NAMALWA (cell line): ENCODE results near the gene ALPL.
"Not testable (repeated sequence)": the region's sequence is repeated elsewhere in the genome, so short reads cannot be mapped to it uniquely, and the experiment has no call there.

Experiments
- DNase-seq: peaks from one replicate; pipeline ENCODE4 v3.0.0-alpha.2; 2015; ENCODE audit warnings: low spot score

ALPL gene

DNA sequence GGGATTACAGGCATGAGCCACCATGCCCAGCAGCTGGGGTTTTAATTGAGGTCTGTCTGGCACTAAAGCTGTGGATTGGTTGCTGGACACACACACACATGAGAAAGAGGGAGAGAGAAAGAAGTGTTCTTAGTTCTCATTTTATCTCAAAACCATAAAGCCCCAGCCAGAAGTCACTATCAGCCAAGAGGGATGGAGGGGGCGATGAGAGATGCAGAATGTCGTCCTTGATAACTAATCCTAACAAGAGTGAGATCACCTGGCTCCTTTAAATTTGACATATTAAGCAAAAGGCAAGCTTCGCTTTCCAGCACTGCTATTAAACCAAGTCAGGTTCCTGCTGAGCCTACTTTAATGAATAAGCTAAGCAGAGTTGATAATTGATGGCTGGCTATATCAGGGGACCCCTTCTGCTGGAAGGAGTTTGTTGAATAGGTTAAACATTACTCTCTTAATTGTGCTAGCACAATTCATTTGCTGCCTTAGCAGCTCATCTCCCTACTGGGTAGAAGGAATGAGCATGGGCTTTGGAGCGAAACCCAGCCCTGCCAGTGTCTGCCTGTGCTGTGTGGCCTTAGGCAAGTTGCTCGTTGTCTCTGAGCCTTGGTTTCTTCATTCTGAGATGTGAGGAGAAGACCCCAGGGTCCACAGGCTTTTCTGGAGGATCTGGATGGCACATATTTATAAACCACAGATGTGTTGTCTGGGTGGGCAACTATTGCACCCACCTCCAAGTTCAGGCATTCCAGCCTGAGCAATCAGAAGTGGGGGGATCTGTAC, 50.8 kb downstream of the ALPL start:
- no peak for DNase-seq

DNA sequence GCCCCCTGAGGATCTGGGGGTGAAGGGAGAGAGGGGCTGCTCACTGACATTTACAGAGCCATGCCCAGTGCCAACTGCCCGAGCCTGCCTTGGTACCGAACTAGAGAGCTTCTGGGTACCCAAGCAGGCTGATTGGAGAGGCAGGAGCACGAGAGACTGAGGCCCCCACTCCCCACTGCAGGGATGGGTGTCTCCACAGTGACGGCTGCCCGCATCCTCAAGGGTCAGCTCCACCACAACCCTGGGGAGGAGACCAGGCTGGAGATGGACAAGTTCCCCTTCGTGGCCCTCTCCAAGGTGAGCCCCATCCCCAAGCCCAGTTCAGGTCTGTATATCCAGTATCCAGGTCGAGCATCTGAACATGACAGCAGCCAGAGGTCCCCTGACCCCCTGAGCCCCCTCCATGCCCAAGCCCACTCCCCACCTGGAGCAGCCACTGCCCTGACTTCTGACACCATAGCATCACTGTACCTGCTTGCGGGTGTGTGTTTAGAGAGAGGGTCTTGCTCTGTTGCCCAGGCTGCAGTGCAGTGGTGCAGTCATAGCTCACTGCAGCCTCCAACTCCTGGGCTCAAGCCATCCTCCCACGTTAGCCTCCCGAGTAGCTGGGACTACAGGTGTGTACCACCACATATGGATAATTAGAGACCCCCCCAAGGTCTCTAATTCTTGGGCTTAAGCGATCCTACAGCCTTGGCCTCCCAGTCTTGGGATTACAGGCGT, 51.9 kb downstream of the ALPL start:
- DNase-seq, result no peak

DNA sequence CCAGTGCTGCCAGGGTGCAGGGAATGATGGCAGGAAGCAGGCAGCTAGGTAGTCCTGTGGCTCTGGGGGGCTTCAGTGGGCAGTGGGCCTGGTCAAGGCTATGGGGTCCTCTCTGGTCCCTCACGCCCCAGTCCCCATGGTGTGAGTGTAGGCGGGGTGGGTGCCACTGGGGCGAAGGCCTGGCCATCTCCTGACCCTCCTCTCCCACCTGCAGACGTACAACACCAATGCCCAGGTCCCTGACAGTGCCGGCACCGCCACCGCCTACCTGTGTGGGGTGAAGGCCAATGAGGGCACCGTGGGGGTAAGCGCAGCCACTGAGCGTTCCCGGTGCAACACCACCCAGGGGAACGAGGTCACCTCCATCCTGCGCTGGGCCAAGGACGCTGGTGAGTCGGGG, 53.7 kb downstream of the ALPL start:
- no peak for DNase-seq

DNA sequence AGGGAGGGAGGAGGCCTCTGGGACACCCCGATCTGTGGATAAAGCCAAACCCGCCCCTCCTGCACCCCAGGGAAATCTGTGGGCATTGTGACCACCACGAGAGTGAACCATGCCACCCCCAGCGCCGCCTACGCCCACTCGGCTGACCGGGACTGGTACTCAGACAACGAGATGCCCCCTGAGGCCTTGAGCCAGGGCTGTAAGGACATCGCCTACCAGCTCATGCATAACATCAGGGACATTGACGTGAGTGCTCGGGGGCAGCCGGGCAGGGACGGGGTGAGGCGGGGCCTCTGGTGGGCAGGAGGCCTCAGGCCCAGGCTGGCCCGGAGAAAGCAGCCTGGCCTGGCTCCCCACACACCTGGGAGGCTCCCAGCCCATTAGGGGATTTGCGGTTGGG, 54.7 kb downstream of the ALPL start:
- DNase-seq, result no peak

DNA sequence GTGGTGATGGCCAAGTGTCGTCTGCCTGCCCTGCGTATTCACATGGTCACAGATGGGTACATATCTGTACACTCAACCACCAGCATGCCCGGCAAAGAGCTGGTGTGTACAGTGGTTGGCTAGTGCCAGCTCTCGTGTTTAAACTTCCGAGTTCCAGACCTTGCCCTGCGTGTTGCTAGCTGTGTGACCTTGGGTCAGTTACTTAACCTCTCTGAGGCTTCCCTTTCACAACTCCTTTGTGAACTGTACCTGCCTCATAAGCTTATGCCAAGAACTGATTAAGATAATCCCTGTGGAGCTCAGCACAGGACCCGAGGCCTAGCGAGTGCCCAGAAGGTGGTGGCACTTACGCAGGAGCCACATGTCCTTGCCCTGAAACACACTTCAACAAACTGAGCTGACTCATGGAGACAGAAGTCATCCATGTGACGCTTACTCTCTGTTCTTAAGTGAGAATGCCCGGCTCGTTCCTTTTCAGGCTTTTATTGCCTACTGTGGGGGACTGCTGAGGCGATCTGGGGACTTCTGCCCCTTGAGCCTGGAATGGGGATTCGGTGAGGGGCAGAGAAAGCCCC, 55.4 kb downstream of the ALPL start:
- DNase-seq, result no peak

DNA sequence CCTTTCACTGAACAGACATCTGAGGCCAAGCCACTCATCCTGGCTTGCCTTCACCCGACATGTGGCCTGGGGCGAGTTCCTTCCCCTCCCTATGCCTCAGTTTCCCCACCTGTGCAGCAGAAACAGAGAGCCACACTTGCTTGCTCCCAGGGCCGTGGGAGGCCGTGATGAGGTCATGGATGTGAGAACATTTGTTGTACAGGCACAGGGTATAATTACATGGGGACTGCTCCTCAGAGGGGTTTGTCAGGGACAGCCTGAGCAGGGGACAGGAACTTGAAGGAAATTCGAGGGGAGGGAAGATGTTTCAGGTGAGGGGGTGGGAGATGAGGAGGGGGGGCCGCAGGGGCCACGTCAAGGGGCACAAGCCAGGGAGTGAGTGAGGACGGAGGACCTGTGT, 56.1 kb downstream of the ALPL start:
- no peak for DNase-seq

DNA sequence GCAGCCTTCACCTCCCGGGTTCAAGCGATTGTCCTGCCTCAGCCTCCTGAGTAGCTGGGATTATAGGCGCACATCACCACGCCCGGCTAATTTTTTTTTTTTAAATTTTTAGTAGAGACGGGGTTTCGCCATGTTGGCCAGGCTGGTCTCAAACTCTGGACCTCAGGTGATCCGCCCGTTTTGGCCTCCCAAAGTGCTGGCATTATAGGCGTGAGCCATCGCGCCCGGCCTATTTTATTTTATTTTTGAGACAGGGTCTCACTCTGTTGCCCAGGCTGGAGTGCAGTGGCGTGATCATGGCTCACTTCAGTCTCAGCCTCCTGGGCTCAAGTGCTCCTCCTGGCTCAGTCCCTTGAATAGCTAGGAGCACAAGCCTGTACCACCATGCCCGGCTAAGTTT, 57.1 kb downstream of the ALPL start:
- not testable (repeated sequence) for DNase-seq

DNA sequence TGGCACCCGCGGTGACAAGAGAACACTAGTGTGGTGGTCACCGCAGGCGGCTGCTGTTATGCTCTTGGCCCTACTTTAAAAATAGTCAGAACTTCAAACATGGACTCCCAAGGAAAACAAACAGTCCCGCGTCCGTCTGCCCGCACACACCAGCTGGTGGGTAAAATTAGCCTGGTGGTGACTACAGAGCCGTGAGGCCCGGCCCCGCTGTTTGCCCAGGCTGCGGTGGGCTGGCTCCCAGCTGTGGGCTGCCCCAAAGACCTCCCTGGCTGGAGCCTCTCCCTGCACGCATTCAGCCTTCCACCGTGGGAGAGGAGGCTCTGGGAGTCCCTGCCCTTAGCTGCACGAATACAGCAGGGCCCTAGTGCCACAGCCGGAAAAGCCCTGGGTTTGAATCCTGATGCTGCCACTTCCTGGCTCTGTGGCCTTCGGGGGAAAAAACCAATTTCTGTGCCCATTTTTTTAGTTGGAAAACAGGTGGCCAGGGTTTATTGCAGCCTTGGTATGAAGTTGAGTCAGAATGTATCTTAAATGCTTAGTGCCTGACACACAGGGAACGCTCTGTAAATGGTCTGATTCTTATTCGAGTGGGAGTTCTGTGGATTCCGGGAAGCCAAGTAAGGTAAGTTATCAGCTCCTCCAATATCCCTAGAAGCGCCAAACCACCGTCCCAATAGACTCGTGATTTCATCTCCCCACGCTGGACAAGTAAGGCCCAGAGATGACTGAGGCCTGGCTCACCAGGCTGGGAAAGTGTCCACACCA, 58.2 kb downstream of the ALPL start:
- no peak for DNase-seq

DNA sequence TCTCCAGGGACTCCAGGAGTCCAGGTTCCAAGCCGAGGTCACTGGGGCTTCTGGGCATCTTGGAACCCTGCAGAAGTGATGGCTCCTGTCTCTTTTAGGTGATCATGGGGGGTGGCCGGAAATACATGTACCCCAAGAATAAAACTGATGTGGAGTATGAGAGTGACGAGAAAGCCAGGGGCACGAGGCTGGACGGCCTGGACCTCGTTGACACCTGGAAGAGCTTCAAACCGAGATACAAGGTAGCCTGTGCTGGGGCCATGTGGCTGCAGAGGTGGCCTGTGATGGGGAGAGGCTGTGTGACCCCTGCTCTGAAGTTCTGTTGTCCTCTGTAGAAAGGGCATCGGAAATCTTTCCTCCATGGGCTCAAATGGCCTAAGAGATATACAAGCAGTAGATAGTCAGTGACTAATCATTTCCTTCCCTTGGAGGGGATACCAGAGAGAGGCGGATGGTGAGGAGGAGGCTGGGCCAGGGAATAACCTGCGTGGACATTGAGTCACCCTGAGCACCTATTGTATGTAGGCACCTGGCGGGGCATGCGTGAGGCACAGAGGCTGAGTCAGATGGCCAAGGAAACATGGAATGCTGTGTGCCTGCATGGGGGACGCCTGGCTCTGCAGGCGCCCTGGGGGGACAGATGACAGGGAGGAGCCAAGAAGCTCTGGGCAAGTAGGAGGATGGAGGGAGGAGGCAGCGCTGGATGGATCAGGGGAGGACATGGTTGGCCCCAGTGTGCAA, 59.0 kb downstream of the ALPL start:
- DNase-seq, result no peak

DNA sequence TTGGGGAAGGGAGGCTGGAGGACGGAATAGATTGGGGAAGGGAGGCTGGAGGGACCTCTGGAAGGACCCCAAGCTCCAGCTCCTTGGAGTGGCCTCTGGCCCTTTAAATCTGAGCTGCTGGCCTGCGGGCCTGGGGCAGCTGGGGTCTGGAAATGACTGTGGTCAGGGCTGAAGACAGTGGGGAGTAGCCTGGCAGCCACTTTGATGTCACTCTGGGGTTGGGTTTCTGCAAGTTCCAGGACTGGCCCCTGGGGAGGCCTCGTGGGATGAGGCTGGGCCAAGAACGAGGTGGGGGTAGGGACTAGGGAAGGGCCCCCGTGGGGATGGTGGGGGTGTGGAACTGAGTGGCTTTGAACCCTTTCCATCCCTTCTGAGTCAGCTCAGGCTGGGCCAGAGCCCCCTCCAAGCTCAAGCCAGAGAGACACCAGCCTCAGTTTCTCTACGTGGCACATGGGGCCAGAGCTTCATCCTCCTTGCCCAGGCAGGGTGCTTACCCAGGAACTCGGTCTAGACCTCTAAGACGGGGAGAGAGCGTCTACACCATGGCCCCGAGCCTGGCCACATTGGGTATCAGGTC, 59.7 kb downstream of the ALPL start:
- no peak for DNase-seq

DNA sequence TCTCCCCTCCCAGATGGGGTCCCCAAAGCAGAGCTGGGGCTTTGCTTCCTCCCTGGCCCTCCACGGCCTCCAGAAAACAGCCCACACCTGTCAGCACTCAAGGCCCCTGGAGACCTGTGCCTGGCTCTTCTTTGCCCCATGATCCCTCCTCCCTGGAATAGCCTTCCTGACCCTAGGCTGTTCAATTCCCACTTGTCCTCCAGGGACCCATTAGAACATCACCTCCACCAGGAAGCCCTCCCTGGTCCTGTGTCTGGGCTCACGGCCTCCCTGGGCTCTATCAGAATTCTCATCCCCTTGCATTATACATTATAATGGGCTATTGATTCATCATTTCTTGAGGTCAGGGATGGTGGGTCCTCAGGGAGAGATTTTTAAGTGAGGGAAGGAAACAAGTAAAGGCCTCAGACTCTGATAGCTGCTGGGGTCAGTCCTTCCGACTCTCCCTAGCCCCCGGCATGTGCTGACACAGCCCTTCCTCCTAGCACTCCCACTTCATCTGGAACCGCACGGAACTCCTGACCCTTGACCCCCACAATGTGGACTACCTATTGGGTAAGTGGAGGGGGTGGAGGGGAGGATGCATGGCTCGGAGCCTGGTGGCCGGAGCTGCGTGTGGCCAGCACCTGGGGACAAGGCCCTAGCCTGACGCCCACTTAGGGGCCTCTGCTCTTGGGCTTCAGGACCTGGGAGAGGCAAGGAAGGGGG, 60.8 kb downstream of the ALPL start:
- DNase-seq, result no peak

DNA sequence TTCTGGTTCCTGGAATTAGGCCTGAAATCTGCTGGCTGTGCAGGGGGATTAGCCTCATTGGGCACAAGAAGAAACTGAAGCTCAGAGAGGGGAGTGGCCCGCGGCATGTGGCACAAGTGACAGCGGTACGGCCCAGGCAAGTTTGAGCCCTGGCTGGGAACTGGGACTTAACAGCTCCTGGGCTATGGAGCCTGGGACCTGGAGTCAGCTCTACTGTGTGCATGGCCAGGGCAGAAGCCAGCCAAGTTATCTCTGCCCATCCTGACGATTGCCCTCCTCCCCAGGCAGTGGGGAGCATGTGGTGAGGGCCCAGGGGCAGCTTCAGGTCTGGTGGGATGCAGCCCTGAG, 61.3 kb downstream of the ALPL start:
- no peak for DNase-seq

DNA sequence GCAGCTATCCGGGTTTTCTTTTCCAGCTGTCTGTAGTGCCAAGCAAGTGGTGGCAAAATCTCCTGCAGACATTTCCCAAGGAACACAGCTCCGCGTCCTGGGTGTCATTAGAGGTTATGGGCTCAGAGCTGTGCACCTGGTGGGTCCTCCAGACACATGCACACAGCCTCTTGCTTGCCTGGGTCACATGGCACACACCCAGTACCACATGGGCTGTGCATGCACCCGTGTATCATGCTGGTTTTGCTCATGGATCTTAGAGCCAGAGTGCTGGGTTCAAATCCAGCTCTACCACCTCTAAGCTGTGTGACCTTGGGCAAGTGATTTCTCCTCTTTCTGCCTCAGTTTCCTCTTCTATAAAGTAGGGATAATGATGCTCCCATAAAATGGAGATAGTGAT, 61.7 kb downstream of the ALPL start:
- DNase-seq, result no peak

DNA sequence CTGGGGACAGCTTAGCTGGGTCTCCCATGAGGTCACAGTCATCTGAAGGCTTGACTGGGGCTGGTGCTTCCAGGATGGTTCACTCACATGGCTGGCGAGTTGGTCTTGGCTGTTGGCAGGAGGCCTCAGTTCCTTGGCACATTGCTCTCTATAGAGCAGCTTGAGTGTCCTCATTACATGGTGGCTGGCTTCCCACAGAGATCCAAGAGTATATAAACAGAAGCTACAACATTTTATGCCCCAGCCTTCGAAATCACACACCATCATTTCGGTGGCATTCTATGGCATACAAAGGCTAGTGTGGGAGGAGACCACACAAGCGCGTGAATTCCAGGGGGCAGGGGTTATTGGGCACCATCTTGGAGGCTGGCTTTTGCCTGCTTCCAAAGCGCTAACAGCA, 63.0 kb downstream of the ALPL start:
- no peak for DNase-seq

DNA sequence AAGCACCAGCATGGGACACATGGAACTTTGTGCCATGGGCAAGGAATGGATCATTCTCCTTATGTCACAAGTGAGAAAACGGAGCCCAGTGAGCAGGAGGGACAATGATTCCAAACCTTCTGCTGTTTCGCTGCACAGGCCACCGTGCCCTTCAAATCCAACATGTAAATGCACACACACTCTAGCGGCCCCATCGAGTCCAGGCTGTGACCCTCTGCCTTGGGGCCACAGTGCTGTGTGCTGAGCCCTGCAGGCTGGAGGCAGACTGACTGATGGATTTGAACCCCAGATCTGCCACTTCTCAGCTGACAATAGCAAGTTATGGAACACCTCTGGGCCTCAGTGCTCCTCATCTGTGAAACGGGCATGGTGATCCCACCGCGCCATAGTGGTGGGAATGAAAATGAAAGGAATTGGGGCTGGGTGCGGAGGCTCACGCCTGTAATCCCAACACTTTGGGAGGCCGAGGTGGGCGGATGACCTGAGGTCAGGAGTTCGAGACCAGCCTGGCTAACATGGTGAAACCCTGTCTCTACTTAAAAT, 63.6 kb downstream of the ALPL start:
- no peak for DNase-seq

DNA sequence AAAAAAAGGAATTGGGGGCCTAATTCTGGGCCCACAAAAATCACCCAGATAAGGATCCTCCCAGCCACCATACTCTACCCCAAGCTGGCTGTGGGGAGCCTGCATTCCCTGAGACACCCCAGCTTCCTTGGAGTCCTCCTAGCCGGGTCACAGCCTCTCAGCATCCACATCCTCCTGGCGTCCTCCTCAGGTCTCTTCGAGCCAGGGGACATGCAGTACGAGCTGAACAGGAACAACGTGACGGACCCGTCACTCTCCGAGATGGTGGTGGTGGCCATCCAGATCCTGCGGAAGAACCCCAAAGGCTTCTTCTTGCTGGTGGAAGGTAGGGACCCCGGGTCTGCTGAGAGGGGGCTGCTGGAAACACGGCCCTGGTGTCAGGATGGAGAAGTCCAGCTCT, 64.3 kb downstream of the ALPL start:
- no peak for DNase-seq

DNA sequence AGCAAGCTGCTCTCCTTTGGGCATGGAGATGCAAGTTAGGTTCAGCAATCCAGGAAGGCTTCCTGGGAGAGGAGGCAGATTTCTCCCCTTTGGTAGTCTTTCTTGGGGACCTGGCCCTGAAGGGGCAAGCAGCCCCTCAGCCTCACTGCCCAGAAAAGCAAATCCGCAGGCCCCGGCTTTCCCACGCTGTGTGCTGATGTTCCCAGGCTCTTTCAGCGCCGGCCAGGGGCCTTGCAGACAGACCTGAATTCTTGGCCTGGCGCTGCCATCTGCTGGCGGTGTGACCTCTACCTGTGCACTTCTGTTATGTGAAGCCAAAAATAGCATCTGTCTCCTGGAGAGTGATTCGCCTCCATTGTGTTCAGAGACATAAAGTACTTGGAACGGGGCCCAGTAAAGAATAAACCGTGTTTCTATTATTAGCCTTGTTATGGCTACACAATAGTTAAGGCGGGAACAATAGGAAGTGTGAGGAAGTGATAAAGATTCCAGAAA, 64.8 kb downstream of the ALPL start:
- peak; percentile 45 for DNase-seq

DNA sequence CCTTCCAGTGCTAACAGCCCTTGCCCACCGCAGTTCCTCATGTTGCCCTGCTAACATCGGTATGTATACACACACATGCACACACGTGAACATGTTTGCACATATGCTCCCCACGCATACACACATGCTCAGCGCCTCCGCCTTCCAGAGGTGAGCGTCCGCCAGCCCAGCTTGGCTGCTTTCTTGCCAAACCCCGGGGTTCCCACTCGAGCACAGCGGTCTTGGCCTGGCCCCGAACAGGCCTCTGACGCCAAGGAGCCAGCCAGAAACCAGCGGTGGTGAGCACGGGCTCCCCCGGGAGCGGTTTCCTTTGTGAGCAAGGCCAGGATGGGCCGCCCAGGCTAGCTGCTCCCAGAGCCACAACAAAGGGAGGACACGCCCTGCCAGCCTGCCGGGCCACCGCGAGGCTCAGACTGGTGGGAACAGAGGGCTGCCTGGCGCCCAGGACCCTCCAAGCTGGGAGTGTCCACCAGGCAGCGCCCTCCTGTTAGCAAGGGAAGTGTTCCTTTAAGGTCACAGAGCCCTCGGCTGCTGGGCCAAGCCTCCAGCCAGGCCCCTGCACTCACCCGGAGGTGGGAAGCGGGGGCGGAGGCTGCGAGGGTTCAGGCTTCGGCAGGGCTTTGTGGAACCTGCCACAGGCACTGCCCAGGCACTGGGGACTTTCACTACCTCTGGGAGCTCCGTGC, 65.4 kb downstream of the ALPL start:
- no peak for DNase-seq

DNA sequence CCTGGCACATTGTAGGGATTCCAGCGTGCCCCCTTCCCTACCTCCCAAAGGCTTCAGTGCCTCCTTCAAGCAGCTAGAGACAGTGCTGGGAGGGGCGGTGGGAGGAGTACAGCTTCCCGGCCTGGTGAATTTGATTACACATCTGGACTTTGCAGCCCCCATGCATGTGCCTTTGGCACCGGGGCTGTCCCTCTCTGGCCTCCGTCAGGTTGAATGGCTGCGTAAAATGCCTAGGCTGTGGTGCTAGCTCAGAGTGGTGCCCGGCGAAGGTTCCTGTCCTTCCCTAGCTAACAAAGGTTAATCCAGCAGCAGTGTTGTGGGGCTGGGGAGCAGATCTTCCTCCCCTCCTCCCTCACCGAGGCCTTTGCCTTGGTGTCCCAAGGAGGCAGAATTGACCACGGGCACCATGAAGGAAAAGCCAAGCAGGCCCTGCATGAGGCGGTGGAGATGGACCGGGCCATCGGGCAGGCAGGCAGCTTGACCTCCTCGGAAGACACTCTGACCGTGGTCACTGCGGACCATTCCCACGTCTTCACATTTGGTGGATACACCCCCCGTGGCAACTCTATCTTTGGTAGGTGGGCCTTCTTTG, 66.2 kb downstream of the ALPL start:
- no peak for DNase-seq
